GM12878 (cell line): ENCODE measurements around the gene ARID3B. TPM values are rescaled to one million over a fixed set of nuclear protein-coding genes. Genes with fewer than 3 reads are reported as not detected.

Experiments
- ATAC-seq: fragments of 200-7000 bp; cut with Tn5 transposase; 3 replicates; pipeline ENCODE4 v1.9.1; 2020; ENCODE audit warnings: mild to moderate bottlenecking, moderate library complexity
- BruUV-seq: library from RNA; stranded (reverse); fragments of 400-500 nt; replicated peaks from 2 replicates; lab custom pipeline; 2021; lab: Mats Ljungman, UMichigan
- CTCF ChIA-PET: fragments of 300-600 bp; sonication (Branson Sonifier 250); formaldehyde crosslinking; extraction: SDS; loops from one replicate; lab custom pipeline; 2021; ENCODE audit warnings: inconsistent platforms; lab: Yijun Ruan, JAX
- POLR2A ChIA-PET: fragments of 350-600 bp; formaldehyde crosslinking; extraction: SDS; loops from one replicate; lab custom pipeline; 2021; ENCODE audit warnings: inconsistent platforms; lab: Charles Lee
- RAD21 ChIA-PET: fragments of 300-600 bp; sonication (Branson Sonifier 250); formaldehyde crosslinking; loops from one replicate; lab custom pipeline; 2023; ENCODE audit warnings: antibody characterized with exemption; ENCODE audit not compliant: unreplicated experiment; lab: Charles Lee
- SMC1A ChIA-PET: fragments of 300-600 bp; sonication (Branson Sonifier 250); formaldehyde crosslinking; loops from one replicate; lab custom pipeline; 2023; ENCODE audit not compliant: unreplicated experiment, uncharacterized antibody; lab: Charles Lee
- DNase-seq: peaks from one replicate; pipeline ENCODE4 v3.0.0-alpha.2; 2011; ENCODE audit warnings: low read depth, low spot score
- FAIRE-seq: peaks from 3 replicates; lab custom pipeline; 2011; peaks lifted over from hg19 to GRCh38; lab: Jason Lieb, UNC
- H2AFZ ChIP-seq: 2 replicates; pipeline ENCODE4 v1.6.0; 2011; ENCODE audit warnings: low read depth, low read length, control low read depth; ENCODE audit not compliant: control insufficient read depth
- H3K27ac ChIP-seq: 2 replicates; pipeline ENCODE4 v1.5.1; 2011; ENCODE audit warnings: control low read depth; ENCODE audit not compliant: control insufficient read depth, insufficient read depth
- H3K27me3 ChIP-seq, 2 experiments: replicated peaks in 1 of 2; 2 replicates each; pipeline versions ENCODE4 v1.6.0 to v1.6.1; 2011; ENCODE audit warnings: low read length in 1 of 2; ENCODE audit not compliant: control insufficient read depth in 2 of 2, insufficient read depth in 2 of 2
- H3K36me3 ChIP-seq, 2 experiments: 2 replicates each; pipeline ENCODE4 v1.5.1; 2011; ENCODE audit warnings: low read length in 1 of 2; ENCODE audit not compliant: control insufficient read depth in 2 of 2, insufficient read depth in 2 of 2
- H3K4me1 ChIP-seq: 2 replicates; pipeline ENCODE4 v1.6.1; 2011; ENCODE audit warnings: mild to moderate bottlenecking, low read length, moderate library complexity, mixed read lengths; ENCODE audit not compliant: control insufficient read depth, insufficient read depth
- H3K4me2 ChIP-seq: 2 replicates; pipeline ENCODE4 v1.6.0; 2011; ENCODE audit warnings: control low read depth; ENCODE audit not compliant: control insufficient read depth, insufficient read depth
- H3K4me3 ChIP-seq: fragments of 200-600 bp; sonication (generic); 2 replicates; pipeline ENCODE4 v1.5.1; 2016
- H3K79me2 ChIP-seq: 2 replicates; pipeline ENCODE4 v1.6.0; 2011; ENCODE audit warnings: low read length; ENCODE audit not compliant: control insufficient read depth, insufficient read depth
- H3K9ac ChIP-seq: 2 replicates; pipeline ENCODE4 v1.8.0; 2011; ENCODE audit warnings: low read length, control low read depth, mixed read lengths; ENCODE audit not compliant: control insufficient read depth, insufficient read depth
- H3K9me3 ChIP-seq: replicated peaks from 3 replicates; pipeline ENCODE4 v1.5.1; 2011; ENCODE audit warnings: mild to moderate bottlenecking, low read length; ENCODE audit not compliant: control insufficient read depth, insufficient read depth
- H4K20me1 ChIP-seq: 2 replicates; pipeline ENCODE4 v1.6.0; 2011; ENCODE audit not compliant: control insufficient read depth, insufficient read depth
- HSF1 ChIP-seq: fragments of 150-350 bp; IDR thresholded peaks from 2 replicates; pipeline ENCODE4 v1.6.1; 2014; ENCODE audit warnings: mild to moderate bottlenecking, low read depth, low read length
- WGBS: methylation state at CpG from one replicate; pipeline ENCODE4 v1.1.6; 2016; ENCODE audit warnings: low lambda C conversion rate; ENCODE audit not compliant: insufficient replicate concordance, insufficient coverage; ENCODE audit errors: missing lambda C conversion rate; 5-methylcytosine and 5-hydroxymethylcytosine counted together
- in situ Hi-C: fragments of 300-500 bp; cut with MboI; formaldehyde crosslinking; loops from 9 replicates; pipeline ENCODE4 v1.14.3; 2018; ENCODE audit warnings: mixed read lengths
- intact Hi-C: fragments of 100-400 bp; cut with micrococcal nuclease; formaldehyde crosslinking; loops from one replicate; pipeline ENCODE4 v1.14.2; 2022; ENCODE audit not compliant: unreplicated experiment
- polyA plus RNA-seq, 11 experiments: library from polyadenylated mRNA; depleted of rRNA in 4 of 11; unstranded in 6 of 11; stranded (reverse) in 5 of 11; fragments of >200 nt; fragmentation: Nextera tagmentation in 4 of 11; fragmentation: Illumina TruSeq in 1 of 11; extraction: Ambion mirVana in 4 of 11; extraction: Trizol in 1 of 11; gene quantifications; 1 replicate in 1 of 11; 2 replicates in 10 of 11; pipeline versions ENCODE4 v1.2.1 to v1.2.3, GENCODE V29; 2011 to 2016; ENCODE audit warnings: inconsistent platforms in 2 of 11, missing spikeins in 2 of 11, low read depth in 1 of 11
- total RNA-seq, 4 experiments: library from RNA; depleted of rRNA in 3 of 4; stranded (reverse); fragments of >200 nt in 3 of 4; fragmentation: Illumina TruSeq in 1 of 4; extraction: Trizol in 1 of 4; gene quantifications; 2 replicates each; pipeline versions ENCODE4 v1.2.1 to v1.2.3, GENCODE V29; 2013 to 2021
- TF ChIP-seq, protein P1 (sequence below): fragments of 450-650 bp; IDR thresholded peaks from 2 replicates; pipeline ENCODE4 v1.6.1; 2018; ENCODE audit warnings: borderline replicate concordance, mild to moderate bottlenecking; ENCODE audit not compliant: partially characterized antibody
- TF ChIP-seq, protein P2 (sequence below): fragments of 450-650 bp; IDR thresholded peaks from 2 replicates; pipeline ENCODE4 v1.6.1; 2017; ENCODE audit warnings: low read depth, mild to moderate bottlenecking, moderate library complexity

Gene ARID3B
- total and polyA plus RNA-seq, 10 of the 15 experiments (the other 5 are each of a cell fraction or from before 2014, with no cell fraction given) = 1.1 to 33.4 (median 24.0) TPM

- TF ChIP-seq, protein P1, sequence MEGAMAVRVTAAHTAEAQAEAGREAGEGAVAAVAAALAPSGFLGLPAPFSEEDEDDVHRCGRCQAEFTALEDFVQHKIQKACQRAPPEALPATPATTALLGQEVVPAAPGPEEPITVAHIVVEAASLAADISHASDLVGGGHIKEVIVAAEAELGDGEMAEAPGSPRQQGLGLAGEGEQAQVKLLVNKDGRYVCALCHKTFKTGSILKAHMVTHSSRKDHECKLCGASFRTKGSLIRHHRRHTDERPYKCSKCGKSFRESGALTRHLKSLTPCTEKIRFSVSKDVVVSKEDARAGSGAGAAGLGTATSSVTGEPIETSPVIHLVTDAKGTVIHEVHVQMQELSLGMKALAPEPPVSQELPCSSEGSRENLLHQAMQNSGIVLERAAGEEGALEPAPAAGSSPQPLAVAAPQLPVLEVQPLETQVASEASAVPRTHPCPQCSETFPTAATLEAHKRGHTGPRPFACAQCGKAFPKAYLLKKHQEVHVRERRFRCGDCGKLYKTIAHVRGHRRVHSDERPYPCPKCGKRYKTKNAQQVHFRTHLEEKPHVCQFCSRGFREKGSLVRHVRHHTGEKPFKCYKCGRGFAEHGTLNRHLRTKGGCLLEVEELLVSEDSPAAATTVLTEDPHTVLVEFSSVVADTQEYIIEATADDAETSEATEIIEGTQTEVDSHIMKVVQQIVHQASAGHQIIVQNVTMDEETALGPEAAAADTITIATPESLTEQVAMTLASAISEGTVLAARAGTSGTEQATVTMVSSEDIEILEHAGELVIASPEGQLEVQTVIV = no peak
- TF ChIP-seq, protein P2, sequence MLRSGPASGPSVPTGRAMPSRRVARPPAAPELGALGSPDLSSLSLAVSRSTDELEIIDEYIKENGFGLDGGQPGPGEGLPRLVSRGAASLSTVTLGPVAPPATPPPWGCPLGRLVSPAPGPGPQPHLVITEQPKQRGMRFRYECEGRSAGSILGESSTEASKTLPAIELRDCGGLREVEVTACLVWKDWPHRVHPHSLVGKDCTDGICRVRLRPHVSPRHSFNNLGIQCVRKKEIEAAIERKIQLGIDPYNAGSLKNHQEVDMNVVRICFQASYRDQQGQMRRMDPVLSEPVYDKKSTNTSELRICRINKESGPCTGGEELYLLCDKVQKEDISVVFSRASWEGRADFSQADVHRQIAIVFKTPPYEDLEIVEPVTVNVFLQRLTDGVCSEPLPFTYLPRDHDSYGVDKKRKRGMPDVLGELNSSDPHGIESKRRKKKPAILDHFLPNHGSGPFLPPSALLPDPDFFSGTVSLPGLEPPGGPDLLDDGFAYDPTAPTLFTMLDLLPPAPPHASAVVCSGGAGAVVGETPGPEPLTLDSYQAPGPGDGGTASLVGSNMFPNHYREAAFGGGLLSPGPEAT = no peak
- TF ChIP-seq, all 136 proteins: peak for 0
Measured at GRCh38 chr15:74517096-74517495, 23.9 kb upstream of the ARID3B start (continued).

DNA sequence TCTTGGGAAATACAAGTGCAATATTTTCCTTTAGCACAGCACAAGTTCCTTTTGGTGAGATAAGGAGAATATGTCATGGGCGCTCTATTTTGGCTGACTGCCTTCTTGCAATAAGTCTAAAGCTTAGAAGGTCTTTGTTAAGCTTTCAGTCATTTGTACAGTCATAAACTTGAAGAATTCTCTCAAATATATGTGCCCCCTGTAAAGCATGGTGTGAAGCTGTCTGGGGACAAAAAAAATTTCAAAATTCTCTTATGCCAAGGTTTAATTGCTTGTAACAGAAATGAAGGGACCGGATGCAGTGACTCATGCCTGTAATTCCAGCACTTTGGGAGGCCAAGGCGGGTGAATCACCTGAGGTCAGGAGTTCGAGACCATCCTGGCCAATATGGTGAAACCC is 21.7 kb upstream of the ARID3B start:
- Histone ChIP-seq H3K27me3 (no peaks in the 10 kb centered on the region), H3K4me3 (no peak overlapping the region), H2AFZ (no peak overlapping the region), H3K36me3 (no peaks in the 10 kb centered on the region), H3K79me2 (no peaks in the 10 kb centered on the region), H4K20me1 (no peaks in the 10 kb centered on the region), H3K9ac (no peak overlapping the region)
- ChIA-PET CTCF (interaction anchor here (1.0 kb wide), 1 partner anchor 113 kb away, joined by 3 read pairs; no protein-coding TSS in a partner anchor), SMC1A (interaction anchor here (0.5 kb wide), 1 partner anchor 70 kb away, joined by 3 read pairs; no protein-coding TSS in a partner anchor), POLR2A (no interaction called here), RAD21 (no interaction called here)
- BruUV-seq = no TSS peak
- intact Hi-C loops = no loop called here
- ATAC-seq = no peak
- no peak for FAIRE-seq
- no peak for DNase-seq
- 83% methylated on average over 4 of the region's 4 CpGs for WGBS
- no peak for TF ChIP-seq HSF1
- TF ChIP-seq, all 136 proteins: peak for 0
- H3K27ac ChIP-seq = no peak overlapping the region
- no peaks in the 10 kb centered on the region for H3K4me1 ChIP-seq
- in situ Hi-C loops = no loop called here
- H3K4me2 ChIP-seq = no peak overlapping the region
- H3K9me3 ChIP-seq = no peaks in the 10 kb centered on the region
